H1 (cell line): Measurements from ENCODE around the gene POLR3E. TPM values are rescaled to one million over a fixed set of nuclear protein-coding genes. Genes with fewer than 3 reads are reported as not detected.
A peak's percentile ranks its signal among the peaks of the same experiment; 100 is the strongest.

Experiments used
- CTCF ChIA-PET: fragments of 300-600 bp; sonication (Branson Sonifier 250); formaldehyde crosslinking; loops from one replicate; lab custom pipeline; 2021; ENCODE audit not compliant: partially characterized antibody; lab: Charles Lee
- POLR2A ChIA-PET: fragments of 300-600 bp; sonication (Branson Sonifier 250); formaldehyde crosslinking; loops from one replicate; lab custom pipeline; 2021; ENCODE audit warnings: inconsistent platforms; ENCODE audit not compliant: partially characterized antibody; lab: Charles Lee
- DNase-seq, 2 experiments: peaks; one replicate each; pipeline versions ENCODE4 v3.0.0 to v3.0.0-alpha.2; 2010 to 2022; ENCODE audit warnings: low spot score in 2 of 2, low read depth in 1 of 2, mixed read lengths in 1 of 2
- FAIRE-seq: peaks from 2 replicates; lab custom pipeline; 2011; peaks lifted over from hg19 to GRCh38; lab: Jason Lieb, UNC
- H2AFZ ChIP-seq: 2 replicates; pipeline ENCODE4 v1.8.1; 2012; ENCODE audit warnings: low read length, inconsistent platforms
- H2AK5ac ChIP-seq: 2 replicates; pipeline ENCODE4 v1.6.1; 2013; ENCODE audit warnings: low read depth, low read length
- H2BK120ac ChIP-seq: replicated peaks from 2 replicates; pipeline ENCODE3; 2013; ENCODE audit warnings: low read depth, low read length, inconsistent platforms
- H2BK12ac ChIP-seq: 2 replicates; pipeline ENCODE4 v1.6.1; 2013; ENCODE audit warnings: low read depth, low read length
- H2BK15ac ChIP-seq: 2 replicates; pipeline ENCODE4 v1.6.1; 2013; ENCODE audit warnings: low read length
- H2BK20ac ChIP-seq: 2 replicates; pipeline ENCODE4 v1.6.1; 2013; ENCODE audit warnings: low read length
- H2BK5ac ChIP-seq: 2 replicates; pipeline ENCODE4 v1.6.1; 2013; ENCODE audit warnings: low read depth, low read length
- H3K14ac ChIP-seq: 2 replicates; pipeline ENCODE4 v1.6.1; 2013; ENCODE audit warnings: inconsistent platforms; ENCODE audit not compliant: insufficient read length
- H3K18ac ChIP-seq: 2 replicates; pipeline ENCODE4 v1.6.1; 2013; ENCODE audit warnings: low read length; ENCODE audit errors: extremely low read depth
- H3K23ac ChIP-seq: 2 replicates; pipeline ENCODE4 v1.6.1; 2013; ENCODE audit warnings: inconsistent platforms; ENCODE audit not compliant: insufficient read length
- H3K23me2 ChIP-seq: 2 replicates; pipeline ENCODE4 v1.6.1; 2013; ENCODE audit warnings: low read depth, low read length
- H3K27ac ChIP-seq: 2 replicates; pipeline ENCODE4 v1.6.1; 2011; ENCODE audit warnings: low read depth, low read length, inconsistent platforms
- H3K27me3 ChIP-seq, 4 experiments: replicated peaks in 1 of 4; 1 replicate in 1 of 4; 2 replicates in 3 of 4; pipeline versions ENCODE4 v1.6.1 to v1.8.1; 2011 to 2013; ENCODE audit warnings: low read length in 3 of 4, mild to moderate bottlenecking in 3 of 4, inconsistent platforms in 2 of 4, mixed read lengths in 2 of 4, moderate library complexity in 1 of 4; ENCODE audit not compliant: control insufficient read depth in 3 of 4, insufficient read depth in 3 of 4; ENCODE audit errors: extremely low read depth in 1 of 4
- H3K36me3 ChIP-seq, 4 experiments: 2 replicates each; pipeline versions ENCODE4 v1.6.1 to v1.8.1; 2011 to 2013; ENCODE audit warnings: mild to moderate bottlenecking in 4 of 4, low read length in 3 of 4, moderate library complexity in 2 of 4, control low read depth in 1 of 4, inconsistent platforms in 1 of 4; ENCODE audit not compliant: insufficient read depth in 4 of 4, control insufficient read depth in 2 of 4
- H3K4ac ChIP-seq: replicated peaks from 2 replicates; pipeline ENCODE3; 2013; ENCODE audit warnings: low read length, low read depth, mixed read lengths, inconsistent platforms; ENCODE audit not compliant: insufficient read length
- H3K4me1 ChIP-seq, 4 experiments: replicated peaks in 1 of 4; 1 replicate in 1 of 4; 2 replicates in 3 of 4; pipeline versions ENCODE4 v1.6.1 to v1.8.1; 2011 to 2013; ENCODE audit warnings: low read length in 3 of 4, inconsistent platforms in 2 of 4, mixed read lengths in 1 of 4; ENCODE audit not compliant: insufficient read depth in 4 of 4, control insufficient read depth in 3 of 4
- H3K4me2 ChIP-seq, 2 experiments: 2 replicates each; pipeline versions ENCODE4 v1.6.1 to v1.8.1; 2011 to 2013; ENCODE audit warnings: low read depth in 2 of 2, low read length in 2 of 2, control low read depth in 1 of 2, inconsistent platforms in 1 of 2, mild to moderate bottlenecking in 1 of 2; ENCODE audit not compliant: insufficient read depth in 1 of 2
- H3K4me3 ChIP-seq, 4 experiments: fragments of 200-600, 300-600 bp in 1 of 4; sonication (generic), shearing (Covaris generic), sonication (Bioruptor Twin) in 1 of 4; 2 replicates each; pipeline versions ENCODE4 v1.5.1 to v1.8.1; 2011 to 2016; ENCODE audit warnings: low read length in 4 of 4, low read depth in 3 of 4, control low read depth in 2 of 4, inconsistent platforms in 2 of 4, mild to moderate bottlenecking in 2 of 4, mixed read lengths in 1 of 4, moderate library complexity in 1 of 4; ENCODE audit not compliant: insufficient read depth in 2 of 4; ENCODE audit errors: extremely low read depth in 1 of 4
- H3K56ac ChIP-seq: replicated peaks from 2 replicates; pipeline ENCODE3; 2013; ENCODE audit warnings: low read depth, mild to moderate bottlenecking, mixed read lengths, low read length, inconsistent platforms; ENCODE audit not compliant: insufficient read length
- H3K79me1 ChIP-seq: 2 replicates; pipeline ENCODE4 v1.6.1; 2013; ENCODE audit warnings: low read depth, low read length, control low read depth
- H3K79me2 ChIP-seq, 2 experiments: 2 replicates each; pipeline versions ENCODE4 v1.6.1 to v1.8.1; 2012 to 2013; ENCODE audit warnings: low read length in 2 of 2, mild to moderate bottlenecking in 2 of 2, inconsistent platforms in 1 of 2; ENCODE audit not compliant: insufficient read depth in 2 of 2, control insufficient read depth in 1 of 2
- H3K9ac ChIP-seq, 4 experiments: replicated peaks in 1 of 4; 1 replicate in 1 of 4; 2 replicates in 3 of 4; pipeline versions ENCODE4 v1.6.1 to v1.8.1; 2011 to 2013; ENCODE audit warnings: low read depth in 3 of 4, low read length in 3 of 4, control low read depth in 2 of 4, mild to moderate bottlenecking in 2 of 4, moderate library complexity in 2 of 4, inconsistent platforms in 1 of 4; ENCODE audit errors: extremely low read depth in 1 of 4
- H3K9me3 ChIP-seq, 2 experiments: 2 replicates each; pipeline versions ENCODE4 v1.6.1 to v1.8.1; 2012 to 2013; ENCODE audit warnings: mild to moderate bottlenecking in 2 of 2, moderate library complexity in 2 of 2, control low read depth in 1 of 2, inconsistent platforms in 1 of 2, low read depth in 1 of 2, low read length in 1 of 2, mixed read lengths in 1 of 2; ENCODE audit not compliant: insufficient read depth in 2 of 2
- H4K20me1 ChIP-seq, 2 experiments: replicated peaks in 1 of 2; 2 replicates each; pipeline versions ENCODE3 to v1.8.1; 2011 to 2013; ENCODE audit warnings: inconsistent platforms in 2 of 2, low read length in 2 of 2, mild to moderate bottlenecking in 1 of 2; ENCODE audit not compliant: insufficient read depth in 2 of 2, control insufficient read depth in 1 of 2
- H4K5ac ChIP-seq: 2 replicates; pipeline ENCODE4 v1.6.1; 2013; ENCODE audit warnings: low read length, low read depth, mixed read lengths, inconsistent platforms; ENCODE audit not compliant: insufficient read length
- H4K8ac ChIP-seq: 2 replicates; pipeline ENCODE4 v1.8.0; 2013; ENCODE audit warnings: mild to moderate bottlenecking, moderate library complexity, low read length, inconsistent platforms; ENCODE audit not compliant: insufficient read depth; ENCODE audit errors: extremely low read depth
- H4K91ac ChIP-seq: replicated peaks from 2 replicates; pipeline ENCODE3; 2013; ENCODE audit warnings: low read length, mixed read lengths, inconsistent platforms; ENCODE audit not compliant: insufficient read length
- TAF7 ChIP-seq: optimal IDR thresholded peaks from 2 replicates; pipeline ENCODE3; 2011; ENCODE audit warnings: low read depth, mild to moderate bottlenecking, inconsistent platforms, low read length, moderate library complexity, borderline replicate concordance
- WGBS, 2 experiments: shearing (Covaris generic) in 1 of 2; methylation state at CpG; one replicate each; pipeline versions ENCODE4 v1.1.6 to v1.1.7; 2013 to 2015; ENCODE audit warnings: low lambda C conversion rate in 2 of 2, mixed read lengths in 2 of 2, inconsistent platforms in 1 of 2, low coverage in 1 of 2, missing lambda C conversion rate in 1 of 2; ENCODE audit not compliant: insufficient replicate concordance in 2 of 2, insufficient coverage in 1 of 2, insufficient read length in 1 of 2; ENCODE audit errors: extremely low coverage in 1 of 2, missing lambda C conversion rate in 1 of 2; 5-methylcytosine and 5-hydroxymethylcytosine counted together
- polyA plus RNA-seq, 7 experiments: library from polyadenylated mRNA; depleted of rRNA in 3 of 7; stranded (reverse) in 5 of 7; unstranded in 2 of 7; fragments of >200 nt in 5 of 7; fragments of 200-250 nt in 2 of 7; gene quantifications; 1 replicate in 5 of 7; 2 replicates in 1 of 7; 4 replicates in 1 of 7; pipeline versions ENCODE4 v1.2.1 to v1.2.3, GENCODE V29; 2011 to 2013; ENCODE audit warnings: missing spikeins in 2 of 7, mixed read lengths in 2 of 7
- total RNA-seq: library from RNA; stranded (reverse); fragmentation: NEBNext Ultra II Directional; extraction: Animal tissue kit (Norgen Biotek cat#: 25700); gene quantifications from 2 replicates; pipeline ENCODE4 v1.2.1, GENCODE V29; 2021

POLR3E gene
- total and polyA plus RNA-seq, 2 of the 8 experiments (the other 6 are each of a cell fraction or from before 2014, with no cell fraction given) = 96.5 to 125 TPM

GRCh38 chr16:22296225-22297113 is 740 bp upstream of the POLR3E start:
- ChIA-PET CTCF (interaction anchor here (0.6 to 2.7 kb wide), 10 partner anchors 17 to 1694 kb away, joined by 3 to 13 read pairs (median 3); partner anchors contain the start of gene EEF2K), POLR2A (interaction anchor here (1.2 to 3.5 kb wide), 3 partner anchors 91 to 107 kb away, joined by 3 to 18 read pairs (median 6); partner anchors contain the start of gene EEF2K)
- FAIRE-seq (no peak), DNase-seq (peak in 1 of 2 experiments; percentile 63)
- H3K14ac ChIP-seq = no peak overlapping the region
- H3K56ac ChIP-seq = no peak overlapping the region
- no peak overlapping the region for H3K23ac ChIP-seq
- peak overlapping the region; percentile 72 for H2AFZ ChIP-seq
- no peak overlapping the region for H2BK12ac ChIP-seq
- no peak overlapping the region for H2AK5ac ChIP-seq
- no peak overlapping the region for H4K5ac ChIP-seq
- H3K79me1 ChIP-seq = peaks cover 7% of the 10 kb centered on the region; the same call in 1 of the 2 replicates
- 15% methylated on average over 17 of the region's 17 CpGs; no CpG with 5 or more reads in 1 of the 2 experiments for WGBS, 2 experiments
- H3K4me1 ChIP-seq = peaks cover 0 to 4% (median 2%) of the 10 kb centered on the region in 4 experiments; a peak in 2 of 7 replicates
- H3K27me3 ChIP-seq = no peaks in the 10 kb centered on the region
- H4K91ac ChIP-seq = no peak overlapping the region
- no peaks in the 10 kb centered on the region for H3K9me3 ChIP-seq
- no peaks in the 10 kb centered on the region for H3K36me3 ChIP-seq
- no peak overlapping the region for H2BK120ac ChIP-seq
- H3K18ac ChIP-seq = no peak overlapping the region
- H3K4me3 ChIP-seq = peak overlapping the region; percentile 48 to 91 (median 64)
- no peak overlapping the region for H2BK20ac ChIP-seq
- peaks cover 5% of the 10 kb centered on the region; the same call in 1 of the 2 replicates for H3K23me2 ChIP-seq
- H3K79me2 ChIP-seq = peaks cover 4 to 38% of the 10 kb centered on the region in 2 experiments; a peak in 2 of 4 replicates
- H2BK15ac ChIP-seq = no peak overlapping the region
- no peak overlapping the region for H3K4ac ChIP-seq
- no peak overlapping the region for H4K8ac ChIP-seq
- no peak overlapping the region; a peak in 1 of 7 replicates for H3K9ac ChIP-seq
- H2BK5ac ChIP-seq = no peak overlapping the region
- H3K27ac ChIP-seq = no peak overlapping the region
- H4K20me1 ChIP-seq = peaks cover 6 to 23% of the 10 kb centered on the region in 2 experiments
- H3K4me2 ChIP-seq = peak overlapping the region; percentile 62 to 63; a peak in 3 of 4 replicates
- TF ChIP-seq TAF7 = peak; percentile 44
